Astrocyte (in vitro differentiated cells and primary cell): Measurements from ENCODE around the gene SLC44A1. TPM values are rescaled to one million over a fixed set of nuclear protein-coding genes. Genes with fewer than 3 reads are reported as not detected.
A peak's percentile ranks its signal among the peaks of the same experiment; 100 is the strongest.

Experiments used
- DNase-seq: peaks from one replicate; pipeline ENCODE4 v3.0.0-alpha.2; 2010; ENCODE audit warnings: low read depth
- FAIRE-seq: peaks from 2 replicates; lab custom pipeline; 2011; peaks lifted over from hg19 to GRCh38; lab: Jason Lieb, UNC
- H2AFZ ChIP-seq: 2 replicates; pipeline ENCODE4 v1.6.0; 2012; ENCODE audit warnings: low read depth, low read length, inconsistent platforms
- H3K27ac ChIP-seq: 2 replicates; pipeline ENCODE4 v1.5.1; 2011; ENCODE audit warnings: low read depth, low read length, inconsistent platforms
- H3K27me3 ChIP-seq: 2 replicates; pipeline ENCODE4 v1.6.0; 2011; ENCODE audit warnings: low read length, inconsistent platforms; ENCODE audit not compliant: insufficient read depth
- H3K36me3 ChIP-seq: 2 replicates; pipeline ENCODE4 v1.5.1; 2011; ENCODE audit warnings: low read length, inconsistent platforms; ENCODE audit not compliant: insufficient read depth
- H3K4me1 ChIP-seq: 2 replicates; pipeline ENCODE4 v1.5.1; 2011; ENCODE audit warnings: low read length, inconsistent platforms; ENCODE audit not compliant: insufficient read depth
- H3K4me2 ChIP-seq: 2 replicates; pipeline ENCODE4 v1.6.0; 2012; ENCODE audit warnings: low read length, inconsistent platforms
- H3K4me3 ChIP-seq: 2 replicates; pipeline ENCODE4 v1.5.1; 2011; ENCODE audit warnings: low read depth, mild to moderate bottlenecking, low read length, inconsistent platforms; ENCODE audit not compliant: insufficient read depth
- H3K79me2 ChIP-seq: 2 replicates; pipeline ENCODE4 v1.6.0; 2012; ENCODE audit warnings: mild to moderate bottlenecking, low read length, inconsistent platforms; ENCODE audit not compliant: insufficient read depth
- H3K9ac ChIP-seq: 2 replicates; pipeline ENCODE4 v1.6.0; 2012; ENCODE audit warnings: mild to moderate bottlenecking, low read length, inconsistent platforms
- H3K9me3 ChIP-seq: 2 replicates; pipeline ENCODE4 v1.5.1; 2012; ENCODE audit warnings: low read depth, mild to moderate bottlenecking, low read length, inconsistent platforms; ENCODE audit not compliant: insufficient read depth
- H4K20me1 ChIP-seq: 2 replicates; pipeline ENCODE4 v1.6.0; 2012; ENCODE audit warnings: low read length, inconsistent platforms; ENCODE audit not compliant: insufficient read depth
- H3K27ac Mint-ChIP-seq: one replicate; pipeline ENCODE4 v1.8.0; 2021; ENCODE audit warnings: mild to moderate bottlenecking, mixed read lengths; ENCODE audit not compliant: unreplicated experiment
- H3K27me3 Mint-ChIP-seq: one replicate; pipeline ENCODE4 v1.8.0; 2021; ENCODE audit warnings: low read depth, mixed read lengths; ENCODE audit not compliant: unreplicated experiment
- H3K36me3 Mint-ChIP-seq: one replicate; pipeline ENCODE4 v1.8.0; 2021; ENCODE audit warnings: low read depth, mixed read lengths; ENCODE audit not compliant: unreplicated experiment
- H3K4me1 Mint-ChIP-seq: one replicate; pipeline ENCODE4 v1.8.0; 2021; ENCODE audit warnings: low read depth, mixed read lengths; ENCODE audit not compliant: unreplicated experiment
- H3K4me3 Mint-ChIP-seq: one replicate; pipeline ENCODE4 v1.8.0; 2021; ENCODE audit warnings: mild to moderate bottlenecking, moderate library complexity, mixed read lengths; ENCODE audit not compliant: unreplicated experiment
- H3K9me3 Mint-ChIP-seq: one replicate; pipeline ENCODE4 v1.8.0; 2021; ENCODE audit warnings: mild to moderate bottlenecking, mixed read lengths; ENCODE audit not compliant: unreplicated experiment
- CTCF ChIP-seq: IDR thresholded peaks from 2 replicates; pipeline ENCODE4 v1.5.1; 2011; ENCODE audit warnings: low read depth, mild to moderate bottlenecking, inconsistent platforms, low read length, moderate library complexity; ENCODE audit not compliant: insufficient read depth
- EZH2 ChIP-seq: IDR thresholded peaks from 2 replicates; pipeline ENCODE4 v1.6.1; 2012; ENCODE audit warnings: mild to moderate bottlenecking, low read length, inconsistent platforms; ENCODE audit not compliant: insufficient read depth
- total RNA-seq: library from RNA; stranded (reverse); gene quantifications from 2 replicates; pipeline ENCODE4 v1.2.1, GENCODE V29; 2021

SLC44A1 gene
- total RNA-seq, 1 donor from 2014 or later: 43.8 TPM

- no peaks in the 10 kb centered on the region for H3K27me3 ChIP-seq
- H3K4me3 ChIP-seq: no peak overlapping the region
- no peak overlapping the region for H2AFZ ChIP-seq
- H3K9me3 ChIP-seq: no peaks in the 10 kb centered on the region
- Mint-ChIP-seq H3K9me3 (no peaks in the 10 kb centered on the region), H3K36me3 (no peaks in the 10 kb centered on the region), H3K27me3 (no peaks in the 10 kb centered on the region), H3K4me1 (peaks cover 13% of the 10 kb centered on the region), H3K4me3 (no peak overlapping the region), H3K27ac (no peak overlapping the region)
- TF ChIP-seq CTCF (no peak), EZH2 (no peak)
- peaks cover 7% of the 10 kb centered on the region for H4K20me1 ChIP-seq
- no peaks in the 10 kb centered on the region for H3K4me1 ChIP-seq
- no peak overlapping the region for H3K9ac ChIP-seq
- DNase-seq (no peak), FAIRE-seq (no peak)
- H3K27ac ChIP-seq: no peak overlapping the region
- peaks cover 13% of the 10 kb centered on the region for H3K79me2 ChIP-seq
- H3K36me3 ChIP-seq: no peaks in the 10 kb centered on the region
- no peak overlapping the region for H3K4me2 ChIP-seq
Observed at GRCh38 chr9:105251733-105252404, 7.4 kb downstream of the SLC44A1 start.

- Mint-ChIP-seq H3K27ac (peak overlapping the region; percentile 20), H3K4me1 (peaks cover 15% of the 10 kb centered on the region), H3K36me3 (no peaks in the 10 kb centered on the region), H3K27me3 (no peaks in the 10 kb centered on the region), H3K9me3 (no peaks in the 10 kb centered on the region), H3K4me3 (no peak overlapping the region)
- DNase-seq (no peak), FAIRE-seq (no peak)
- Histone ChIP-seq H3K4me3 (no peak overlapping the region), H4K20me1 (peaks cover 8% of the 10 kb centered on the region), H3K4me1 (no peaks in the 10 kb centered on the region), H3K79me2 (peaks cover 13% of the 10 kb centered on the region), H3K36me3 (no peaks in the 10 kb centered on the region), H3K9me3 (no peaks in the 10 kb centered on the region), H3K27ac (no peak overlapping the region), H3K27me3 (no peaks in the 10 kb centered on the region), H2AFZ (no peak overlapping the region), H3K4me2 (no peak overlapping the region), H3K9ac (no peak overlapping the region)
- TF ChIP-seq EZH2 (no peak), CTCF (no peak)
Observed at GRCh38 chr9:105252405-105252756, 7.9 kb downstream of the SLC44A1 start.

- Histone ChIP-seq H3K27me3 (no peaks in the 10 kb centered on the region), H3K9ac (no peak overlapping the region), H3K4me2 (no peak overlapping the region), H4K20me1 (peaks cover 5% of the 10 kb centered on the region), H3K36me3 (no peaks in the 10 kb centered on the region), H3K27ac (no peak overlapping the region), H3K4me1 (no peaks in the 10 kb centered on the region), H3K4me3 (no peak overlapping the region), H2AFZ (no peak overlapping the region), H3K79me2 (peaks cover 10% of the 10 kb centered on the region), H3K9me3 (no peaks in the 10 kb centered on the region)
- H3K9me3 Mint-ChIP-seq: no peaks in the 10 kb centered on the region
- H3K27ac Mint-ChIP-seq: no peak overlapping the region
- no peak for FAIRE-seq
- H3K36me3 Mint-ChIP-seq: no peaks in the 10 kb centered on the region
- TF ChIP-seq EZH2: no peak
- no peak for TF ChIP-seq CTCF
- H3K4me3 Mint-ChIP-seq: no peak overlapping the region
- no peak for DNase-seq
- peaks cover 12% of the 10 kb centered on the region for H3K4me1 Mint-ChIP-seq
- no peaks in the 10 kb centered on the region for H3K27me3 Mint-ChIP-seq
Observed at GRCh38 chr9:105254226-105254625, 9.8 kb downstream of the SLC44A1 start.
